HG03196 (cell line): Measurements from ENCODE around the gene PLA2G4B.

ENCODE experiments used
- ATAC-seq: cut with Tn5 transposase; IDR thresholded peaks from one replicate; pipeline ENCODE4 v1.9.1; 2021; ENCODE audit not compliant: unreplicated experiment

The PLA2G4B gene

DNA sequence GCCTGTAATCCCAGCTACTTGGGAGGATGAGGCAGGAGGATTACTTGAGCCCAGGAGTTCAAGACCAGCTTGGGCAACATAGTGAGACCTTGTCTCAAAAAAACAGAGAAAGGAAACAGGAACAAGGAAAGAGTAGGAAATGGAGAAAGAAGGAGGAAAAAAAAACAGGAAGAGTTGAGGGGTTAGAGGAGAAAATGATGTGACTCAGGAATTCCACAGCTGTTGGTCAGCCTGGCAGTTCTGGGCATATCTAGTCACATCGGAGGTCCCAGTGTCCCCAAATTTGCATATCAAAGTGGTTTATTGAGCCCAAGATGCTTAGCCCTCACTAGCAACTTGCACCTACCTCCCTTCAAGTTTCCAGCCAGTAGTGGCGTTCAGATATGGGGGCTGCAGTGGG is 29.5 kb upstream of the PLA2G4B start:
- no peak for ATAC-seq

DNA sequence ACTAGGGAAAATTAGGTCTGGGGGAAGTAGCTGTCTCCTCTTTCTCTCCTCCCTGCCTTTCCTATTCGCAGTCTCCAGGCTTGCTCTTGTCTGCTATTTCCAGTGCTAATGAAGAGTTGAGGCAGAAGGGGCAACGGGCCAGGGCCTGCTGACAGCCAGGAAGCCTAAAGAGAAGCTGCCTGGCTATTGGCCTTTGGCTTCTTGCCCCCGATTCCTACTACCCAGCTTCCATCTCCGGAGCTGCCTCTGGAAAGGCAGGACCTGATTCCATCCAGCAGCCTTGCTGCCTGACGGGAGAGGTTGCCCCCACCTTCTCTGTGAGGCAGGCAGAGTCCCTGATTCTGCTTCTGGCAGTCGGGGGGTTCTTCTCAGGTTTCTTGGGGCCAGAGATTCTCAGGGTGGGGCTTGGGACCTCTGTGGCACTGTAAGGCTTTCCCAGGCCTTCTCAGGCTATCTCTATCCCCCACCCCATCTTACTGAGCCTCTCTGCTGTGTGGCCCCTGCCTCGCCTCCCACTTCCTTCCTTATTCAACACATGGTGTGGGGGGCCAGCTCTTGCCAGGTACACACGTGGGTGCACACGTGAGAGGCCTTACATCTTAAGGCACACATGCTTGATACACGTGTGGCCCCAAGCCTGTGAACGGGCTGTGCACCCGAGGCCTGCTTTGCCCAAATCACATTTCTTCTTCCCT is 29.0 kb upstream of the PLA2G4B start:
- no peak for ATAC-seq

DNA sequence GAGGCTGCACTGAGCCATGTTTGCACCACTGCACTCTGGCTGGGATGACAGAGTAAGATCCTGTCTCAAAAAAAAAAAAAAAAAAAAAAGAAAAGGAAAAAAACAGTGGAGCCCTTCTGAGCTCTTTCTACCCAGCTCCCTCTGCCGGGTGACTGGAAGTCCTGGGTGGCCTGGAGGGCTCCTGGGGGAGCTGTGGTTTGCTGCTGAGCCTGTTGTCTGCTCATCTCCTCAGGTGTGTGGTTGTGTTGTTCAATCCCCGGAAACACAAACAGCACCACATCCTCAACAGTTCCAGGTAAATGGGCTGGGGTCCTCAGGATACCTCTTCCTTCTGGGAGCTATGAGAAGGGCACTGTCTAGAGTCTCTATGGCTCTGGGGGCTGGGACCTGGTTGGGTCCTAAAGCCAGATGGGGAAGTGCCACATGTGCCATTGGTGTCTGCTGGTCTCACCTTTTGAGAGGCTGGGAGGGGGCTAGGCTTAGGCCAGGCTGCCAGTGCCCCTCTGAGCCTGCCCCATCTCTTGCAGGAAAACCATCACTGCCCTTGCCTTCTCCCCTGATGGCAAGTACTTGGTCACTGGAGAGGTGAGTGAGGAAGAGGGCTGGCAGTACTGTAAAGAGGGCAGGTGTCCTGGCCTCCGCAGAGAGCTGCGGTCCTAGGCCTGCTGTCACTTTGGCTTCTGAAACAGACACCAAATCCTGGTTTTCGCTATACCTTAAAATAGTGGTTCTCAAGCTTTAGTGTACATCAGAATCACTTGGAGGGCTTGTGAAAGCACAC is 27.8 kb upstream of the PLA2G4B start:
- no peak for ATAC-seq

GRCh38 chr15:41811432-41812195 is 27.0 kb upstream of the PLA2G4B start:
- no peak for ATAC-seq

DNA sequence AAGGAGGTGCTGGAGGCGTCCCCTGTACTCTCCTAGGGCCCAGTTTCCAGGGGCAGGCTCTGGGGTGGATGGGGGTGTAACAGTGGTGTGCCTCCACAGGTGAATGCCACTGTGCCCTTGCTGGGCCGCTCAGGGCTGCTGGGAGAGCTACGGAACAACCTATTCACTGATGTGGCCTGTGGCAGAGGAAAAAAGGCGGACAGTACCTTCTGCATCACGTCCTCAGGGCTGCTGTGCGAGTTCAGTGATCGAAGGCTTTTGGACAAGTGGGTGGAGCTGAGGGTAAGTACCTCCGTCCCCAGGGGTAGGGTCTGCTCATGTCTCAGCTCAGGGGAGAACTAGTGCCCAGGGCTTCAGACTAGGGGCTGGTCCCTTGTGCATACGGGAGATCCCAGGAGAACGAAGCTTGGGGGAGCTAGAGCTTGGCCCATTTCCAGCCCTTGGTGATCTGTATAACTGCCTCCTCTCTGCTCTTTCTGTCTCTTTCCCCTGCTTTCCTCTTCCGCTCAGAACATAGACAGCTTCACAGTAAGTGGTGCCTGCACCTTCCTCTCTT is 25.7 kb upstream of the PLA2G4B start:
- no peak for ATAC-seq

DNA sequence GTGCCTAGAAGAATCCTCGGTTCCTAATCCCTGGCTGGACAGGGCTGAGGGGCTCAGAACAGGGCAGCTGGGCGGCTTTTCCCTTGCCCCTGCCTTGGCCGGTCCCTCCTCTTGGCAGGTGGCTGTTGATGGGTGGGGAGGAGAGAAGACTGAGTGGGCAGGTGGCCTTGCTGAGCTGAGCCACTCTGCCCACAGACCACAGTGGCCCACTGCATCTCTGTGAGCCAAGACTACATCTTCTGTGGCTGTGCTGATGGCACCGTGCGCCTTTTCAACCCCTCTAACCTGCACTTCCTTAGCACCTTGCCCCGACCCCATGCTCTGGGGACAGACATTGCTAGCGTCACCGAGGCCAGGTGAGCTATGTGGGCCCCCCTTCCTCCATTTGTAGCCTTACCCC is 25.2 kb upstream of the PLA2G4B start:
- ATAC-seq, result no peak

- ATAC-seq, result no peak
These were observed 24.1 kb upstream of the PLA2G4B start for GRCh38 chr15:41814534-41814933.

- no peak for ATAC-seq
These were observed 21.9 kb upstream of the PLA2G4B start for GRCh38 chr15:41816788-41817187.

DNA sequence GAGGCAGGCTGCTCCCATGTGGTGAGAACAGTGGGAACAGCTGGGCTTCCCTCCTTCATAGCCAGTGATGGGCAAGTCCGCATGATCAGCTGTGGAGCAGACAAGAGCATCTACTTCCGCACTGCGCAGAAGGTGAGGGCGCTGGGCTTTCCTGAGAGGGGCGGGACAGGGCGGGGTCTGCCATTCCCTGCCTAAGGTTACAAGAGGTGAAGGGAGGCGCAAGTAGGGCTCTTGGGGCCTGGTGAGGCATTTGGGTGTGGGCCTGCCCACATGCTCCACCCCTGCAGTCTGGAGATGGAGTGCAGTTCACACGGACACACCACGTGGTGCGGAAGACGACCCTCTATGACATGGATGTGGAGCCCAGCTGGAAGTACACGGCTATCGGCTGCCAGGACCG is 21.3 kb upstream of the PLA2G4B start:
- no peak for ATAC-seq

DNA sequence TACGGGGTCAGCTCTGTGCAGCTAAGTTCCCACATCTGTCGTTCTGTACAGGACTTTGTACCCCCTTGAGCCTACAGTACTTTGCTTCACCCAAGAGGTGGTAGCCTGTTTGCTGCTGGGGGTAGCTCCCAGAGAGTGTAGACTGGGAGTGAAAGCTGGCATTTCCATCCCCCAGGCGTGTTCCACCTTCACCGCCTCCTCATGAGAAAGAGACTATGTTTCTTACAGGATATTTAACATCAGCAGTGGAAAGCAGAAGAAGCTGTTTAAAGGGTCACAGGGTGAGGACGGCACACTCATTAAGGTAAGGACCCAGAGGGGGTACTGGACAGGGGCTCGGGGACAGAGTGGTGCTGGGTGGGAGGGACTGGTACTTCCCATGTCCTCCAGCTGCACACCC is 20.9 kb upstream of the PLA2G4B start:
- ATAC-seq, result no peak

DNA sequence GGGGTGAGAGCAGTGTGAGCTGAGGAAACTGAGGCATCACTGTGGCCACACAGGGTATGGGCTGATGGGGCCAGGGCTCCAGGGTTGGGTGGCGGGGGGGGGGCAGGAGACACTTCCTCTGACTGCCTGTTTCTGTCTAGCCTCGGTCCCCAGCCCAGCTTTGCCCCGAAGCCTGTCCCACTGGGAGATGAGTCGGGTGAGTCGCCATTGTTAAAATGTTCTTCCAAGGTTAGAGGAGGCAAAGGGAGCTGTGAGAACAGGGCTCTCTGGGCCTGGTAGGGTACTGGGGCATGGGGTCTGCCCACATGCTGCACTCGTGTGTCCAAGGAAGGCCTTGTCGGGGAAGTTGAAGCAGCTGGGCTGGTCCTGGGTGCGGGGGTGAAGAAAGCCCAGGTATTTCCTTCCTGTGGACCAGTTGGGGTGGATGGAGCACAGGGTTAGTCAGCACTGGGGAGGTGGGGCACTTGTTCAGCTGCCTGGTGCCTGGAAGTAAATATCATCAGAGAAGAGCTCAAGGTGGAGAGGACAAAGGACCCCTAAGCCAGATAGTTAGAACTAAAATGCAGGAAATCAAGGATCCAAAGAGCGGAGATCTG is 19.1 kb upstream of the PLA2G4B start:
- no peak for ATAC-seq

- ATAC-seq, result no peak
These were observed 17.7 kb upstream of the PLA2G4B start for GRCh38 chr15:41820791-41821423.

DNA sequence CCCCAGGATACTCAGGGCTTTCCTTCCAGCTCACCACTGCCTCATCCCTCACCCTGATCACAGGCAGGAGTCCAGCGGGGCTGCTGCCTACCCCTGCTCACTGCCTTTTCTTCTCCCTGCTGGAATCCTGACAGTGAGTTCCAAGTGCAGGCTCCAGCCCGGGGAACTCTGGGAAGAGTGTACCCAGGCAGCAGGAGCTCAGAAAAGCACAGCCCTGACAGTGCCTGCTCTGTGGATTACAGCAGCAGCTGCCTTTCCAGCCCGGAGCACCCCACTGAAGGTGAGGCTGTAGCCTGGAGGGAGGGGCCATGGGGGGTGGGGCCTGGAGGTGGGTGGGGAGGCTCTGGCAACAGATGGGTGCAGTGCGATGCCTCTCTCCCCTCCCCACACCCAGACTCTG is 16.8 kb upstream of the PLA2G4B start:
- no peak for ATAC-seq

- no peak for ATAC-seq
These were observed 16.2 kb upstream of the PLA2G4B start for GRCh38 chr15:41822471-41822870.

DNA sequence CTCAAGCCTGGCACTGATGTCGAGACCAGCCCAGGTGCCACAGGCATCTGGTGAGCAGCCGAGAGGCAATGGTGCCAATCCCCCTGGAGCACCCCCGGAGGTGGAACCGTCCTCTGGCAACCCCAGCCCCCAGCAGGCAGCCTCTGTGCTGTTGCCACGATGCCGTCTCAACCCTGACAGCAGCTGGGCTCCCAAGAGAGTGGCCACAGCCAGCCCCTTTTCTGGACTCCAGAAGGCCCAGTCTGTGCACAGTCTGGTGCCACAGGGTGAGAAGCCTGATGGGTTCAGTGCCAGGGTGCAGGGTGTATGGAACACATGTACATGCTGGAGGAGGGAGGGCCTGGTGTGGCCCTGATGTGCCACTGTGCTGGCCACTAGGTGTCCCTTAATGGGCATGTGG is 15.7 kb upstream of the PLA2G4B start:
- no peak for ATAC-seq

GRCh38 chr15:41823502-41823901 is 15.1 kb upstream of the PLA2G4B start:
- ATAC-seq, result no peak

DNA sequence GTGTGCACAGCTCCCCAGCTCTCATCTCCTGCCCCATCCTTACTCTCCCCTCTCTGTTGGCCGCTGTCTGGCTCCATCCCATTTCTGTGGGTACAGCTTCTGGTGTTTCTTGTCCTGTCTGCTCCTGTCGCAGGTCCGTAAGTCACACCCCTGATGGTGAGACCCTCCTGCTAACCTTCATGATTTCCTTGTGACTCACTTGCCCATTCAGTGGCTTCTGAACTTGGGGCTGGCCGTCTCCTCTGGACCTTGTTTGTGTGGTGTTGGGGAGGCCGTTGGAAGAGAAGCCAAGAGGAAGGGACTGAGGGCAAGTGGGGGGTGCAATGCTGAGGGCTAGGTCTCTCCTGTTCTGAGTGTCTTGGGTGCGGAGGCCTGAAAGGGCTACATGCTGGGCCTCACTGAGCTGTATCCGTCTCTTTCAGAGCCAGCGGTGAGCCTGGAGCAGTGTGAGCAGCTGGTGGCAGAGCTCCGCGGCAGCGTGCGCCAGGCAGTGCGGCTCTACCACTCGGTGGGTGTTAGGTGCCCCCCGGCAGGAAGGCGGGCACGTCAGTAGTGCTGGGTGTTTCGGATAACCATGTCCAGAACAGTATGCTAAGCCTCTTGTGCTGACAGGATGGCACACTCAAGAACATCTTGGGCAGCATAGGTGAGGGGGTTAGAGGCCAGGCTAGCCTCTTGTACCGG is 14.4 kb upstream of the PLA2G4B start:
- ATAC-seq, result no peak

GRCh38 chr15:41825145-41825544 is 13.5 kb upstream of the PLA2G4B start:
- no peak for ATAC-seq

- no peak for ATAC-seq
These were observed 12.8 kb upstream of the PLA2G4B start for GRCh38 chr15:41825572-41826535.
